Hypothalamus (tissue), 51 donors: Measurements from ENCODE around the gene GPATCH2L.

Source experiments
- DNase-seq, 51 donors: peaks; one replicate each; lab custom pipeline; 2025; lab: John Stamatoyannopoulos, UW

Gene GPATCH2L

DNA sequence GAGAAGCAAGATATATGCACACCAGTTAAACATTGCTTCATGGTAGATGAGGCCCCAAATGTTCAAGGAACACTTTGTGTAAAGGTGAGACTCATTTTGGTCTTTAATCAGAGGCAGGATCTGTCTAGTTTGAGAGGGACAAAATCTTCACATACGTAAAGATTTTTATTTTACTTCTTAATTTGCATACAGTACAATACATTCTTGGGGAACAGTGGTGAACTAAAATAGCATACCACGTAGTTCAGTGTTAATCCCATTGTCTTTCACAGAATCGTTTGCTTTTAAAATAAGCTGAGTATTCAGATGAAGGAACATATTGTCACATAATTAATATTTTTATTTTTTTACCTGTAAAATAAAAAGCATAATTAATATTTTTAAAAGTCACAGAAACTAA lies 43.3 kb downstream of the GPATCH2L start:
- no peak for DNase-seq

DNA sequence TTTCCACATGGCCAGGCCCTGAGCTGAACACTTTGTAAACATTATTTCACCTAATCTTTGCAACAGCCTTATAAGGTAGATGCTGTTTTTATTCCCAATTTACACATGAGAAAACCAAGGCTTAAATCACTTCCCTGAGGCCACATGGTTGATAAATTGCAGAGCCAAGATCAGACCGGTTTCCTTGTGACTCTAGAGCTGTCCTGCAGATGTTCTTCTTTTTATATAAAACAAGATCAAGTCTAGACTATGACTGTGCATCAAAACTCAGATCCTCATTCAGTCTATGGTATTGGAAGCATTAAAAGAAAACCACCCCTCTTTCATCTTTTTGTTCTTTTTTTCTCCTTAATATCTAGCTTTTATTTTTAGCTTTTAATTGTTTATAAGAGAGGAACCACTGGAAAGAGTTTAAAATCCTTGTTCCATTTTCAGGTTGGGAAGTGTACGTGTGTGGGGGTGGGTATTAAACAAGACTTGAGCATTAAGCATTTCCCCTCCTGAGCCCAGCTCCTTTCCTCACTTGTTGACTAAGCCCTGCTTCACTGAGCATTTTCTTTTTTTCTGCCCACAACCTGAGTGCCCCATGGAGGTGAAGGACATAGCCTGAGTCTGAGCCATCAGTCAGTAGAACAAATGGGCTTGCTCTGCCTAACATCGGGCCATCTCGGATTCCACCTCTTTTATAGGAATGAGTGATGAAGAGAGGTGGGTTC lies 45.4 kb downstream of the GPATCH2L start:
- DNase-seq = no peak

DNA sequence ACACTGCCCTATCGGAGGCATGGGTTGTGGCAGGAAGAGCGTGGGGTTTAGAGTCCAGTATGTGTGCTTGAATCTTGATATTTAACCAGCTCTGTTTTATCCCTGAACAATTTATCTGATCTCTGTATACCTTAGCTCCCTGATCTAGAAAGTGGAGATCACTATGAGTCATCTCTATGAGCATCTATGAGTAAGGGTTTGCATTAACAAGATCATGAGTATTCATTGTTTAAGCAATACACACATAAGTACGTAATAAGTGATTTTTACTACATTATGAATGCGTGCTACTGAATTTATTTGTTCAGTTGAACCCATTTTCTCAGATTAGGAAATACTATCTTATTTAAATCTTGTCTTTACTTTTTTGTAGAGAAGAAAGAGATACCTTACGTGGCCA lies 49.4 kb downstream of the GPATCH2L start:
- DNase-seq = no peak

DNA sequence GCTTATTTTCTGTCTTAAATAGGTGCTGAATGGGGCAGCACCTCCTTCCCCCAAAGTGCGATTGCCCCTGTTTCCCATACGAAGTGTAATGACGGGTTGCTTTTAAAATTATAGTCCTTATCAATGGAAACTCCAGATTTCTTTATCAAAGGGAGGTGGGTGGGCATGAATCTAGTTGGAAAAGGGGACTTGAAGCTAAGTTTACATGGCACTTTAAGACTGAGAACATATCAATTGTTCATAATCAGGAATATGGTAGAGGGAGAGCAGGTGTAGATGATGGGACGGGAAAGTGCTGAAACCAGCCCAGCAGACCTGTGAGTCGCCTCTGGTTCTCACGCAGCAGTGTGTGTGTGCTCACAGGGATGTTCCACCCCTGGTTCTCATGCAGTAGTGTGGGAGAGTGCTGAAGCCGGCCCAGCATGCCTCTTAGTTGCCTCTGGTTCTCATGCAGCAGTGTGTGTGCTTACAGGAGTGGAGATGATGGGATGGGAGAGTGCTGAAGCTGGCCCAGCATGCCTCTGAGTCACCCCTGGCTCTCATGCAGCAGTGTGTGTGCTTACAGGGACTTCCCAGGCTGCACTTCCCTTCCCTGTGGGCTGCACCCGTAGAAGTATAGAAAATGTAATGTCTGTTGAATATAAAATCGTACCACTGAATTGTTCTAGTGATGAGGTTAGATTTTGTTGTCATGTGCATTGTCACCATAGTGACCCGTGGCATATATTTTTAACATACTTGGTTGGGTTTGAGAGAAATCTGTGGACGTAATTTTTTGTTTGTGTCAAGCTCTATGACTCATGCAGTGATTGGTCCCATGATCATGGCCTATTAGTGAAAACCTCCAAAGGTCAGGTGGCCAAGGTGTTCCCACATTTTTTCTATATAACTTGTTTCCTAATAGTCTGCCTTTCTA lies 51.6 kb downstream of the GPATCH2L start:
- DNase-seq = peak in 5 of 51 donors; percentile 4 to 17 (median 11)

DNA sequence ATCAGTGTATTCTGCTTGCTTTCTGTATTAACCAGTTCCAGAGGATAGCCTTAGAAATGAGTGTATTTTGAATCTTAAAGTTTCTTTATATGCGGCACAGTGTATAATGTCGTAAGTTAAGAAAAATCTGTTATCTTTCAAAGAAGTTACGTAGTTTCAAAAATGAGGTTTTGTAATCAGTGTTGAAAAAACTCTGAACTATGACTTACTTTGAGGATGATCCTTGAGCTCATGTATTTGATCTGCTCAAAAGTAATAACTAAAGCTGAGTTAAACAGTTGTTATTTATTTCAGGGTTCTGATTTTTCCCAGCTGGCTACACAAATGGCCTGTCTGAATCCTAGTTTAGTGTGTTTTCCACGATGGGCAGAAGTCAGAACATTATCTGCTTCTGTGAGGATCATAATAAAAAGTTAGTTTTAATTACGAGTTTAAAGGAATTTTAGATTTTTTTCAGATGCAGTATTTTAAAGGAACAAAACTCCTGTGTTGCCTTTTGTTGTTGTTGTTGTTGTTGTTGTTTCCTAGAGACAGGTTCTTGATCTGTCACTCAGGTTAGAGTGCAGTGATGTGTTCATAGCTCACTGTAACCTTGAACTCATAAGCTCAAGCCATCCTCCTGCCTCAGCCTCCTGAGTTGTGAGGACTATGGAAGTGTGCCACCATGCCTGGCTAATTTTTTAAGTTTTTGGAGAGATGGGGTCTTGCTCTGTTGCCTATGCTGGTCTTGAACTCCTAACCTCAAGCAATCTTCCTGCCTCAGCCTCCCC lies 52.9 kb downstream of the GPATCH2L start:
- no peak for DNase-seq

DNA sequence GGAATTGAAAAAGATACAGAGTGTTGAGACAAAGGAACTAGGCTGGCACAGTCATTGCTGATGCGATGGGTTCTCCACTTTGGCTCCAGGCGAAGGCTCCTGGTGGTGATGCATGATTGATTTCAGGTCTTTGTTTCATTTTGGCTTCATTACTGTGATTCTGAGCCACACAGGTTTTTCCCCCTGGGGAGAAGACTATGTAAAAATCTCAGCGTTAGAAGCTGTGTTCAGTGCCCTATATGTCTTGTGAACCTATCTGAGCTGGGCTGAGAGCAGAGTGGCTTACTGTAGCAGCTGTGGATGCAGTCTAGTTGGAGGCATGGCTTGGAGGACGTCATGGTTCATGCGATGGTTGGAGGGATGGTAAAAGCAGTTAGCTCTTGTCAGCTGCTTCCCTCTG lies 54.0 kb downstream of the GPATCH2L start:
- DNase-seq = no peak

DNA sequence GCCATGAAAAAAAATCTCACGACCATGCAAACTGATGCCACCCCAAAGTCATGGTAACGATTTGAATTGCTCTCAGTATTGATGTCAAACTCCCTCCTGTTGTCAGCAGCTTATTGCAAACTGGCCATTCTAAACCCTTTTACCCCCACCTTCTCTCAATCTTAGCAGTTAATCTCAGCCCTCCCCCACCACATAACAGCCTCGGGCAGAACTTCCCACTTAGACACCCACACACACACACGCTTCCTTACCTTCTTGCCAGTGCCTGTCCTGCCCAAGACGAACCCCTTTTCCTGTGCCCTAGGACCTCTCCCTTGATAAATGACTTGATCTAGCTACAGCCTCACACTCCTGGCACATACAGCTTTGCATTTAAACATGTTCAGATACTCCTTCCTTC lies 56.6 kb downstream of the GPATCH2L start:
- no peak for DNase-seq

DNA sequence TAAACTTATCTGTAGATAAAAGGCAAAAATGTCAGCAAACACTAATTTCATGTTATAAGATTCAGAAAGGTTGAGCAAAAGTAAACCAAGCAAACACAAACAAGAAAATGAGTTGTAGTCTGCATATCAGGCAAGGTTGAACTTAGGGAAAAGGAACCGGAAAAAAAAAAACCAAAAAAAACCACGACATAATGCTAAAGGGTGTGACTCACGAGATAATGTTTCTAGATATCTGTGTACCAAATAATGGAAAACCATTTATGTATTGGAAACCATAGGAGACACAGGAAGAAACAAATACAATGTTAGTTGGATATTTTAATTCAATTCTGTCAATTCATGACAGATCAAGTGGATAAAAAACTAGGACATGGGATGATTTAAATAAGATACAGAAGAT lies 60.5 kb downstream of the GPATCH2L start:
- no peak for DNase-seq

DNA sequence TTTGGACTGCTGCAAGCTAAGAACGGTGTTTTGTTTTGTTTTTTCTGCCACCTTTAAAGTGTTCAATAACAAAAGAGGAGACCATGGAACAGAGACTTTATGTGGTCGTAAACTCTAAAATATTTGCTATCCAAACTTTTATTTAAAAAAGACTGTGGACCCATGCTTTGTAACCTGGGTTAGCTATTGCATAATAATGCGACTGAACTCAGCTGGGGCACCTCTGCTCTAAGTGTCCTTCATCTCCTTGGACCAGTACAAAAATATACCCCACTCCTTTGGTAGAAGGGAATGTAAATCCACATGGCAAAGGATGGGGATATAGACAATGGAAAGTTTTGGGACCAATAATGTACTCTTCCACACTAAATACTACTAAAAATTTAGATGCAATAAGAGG lies 65.5 kb downstream of the GPATCH2L start:
- no peak for DNase-seq

DNA sequence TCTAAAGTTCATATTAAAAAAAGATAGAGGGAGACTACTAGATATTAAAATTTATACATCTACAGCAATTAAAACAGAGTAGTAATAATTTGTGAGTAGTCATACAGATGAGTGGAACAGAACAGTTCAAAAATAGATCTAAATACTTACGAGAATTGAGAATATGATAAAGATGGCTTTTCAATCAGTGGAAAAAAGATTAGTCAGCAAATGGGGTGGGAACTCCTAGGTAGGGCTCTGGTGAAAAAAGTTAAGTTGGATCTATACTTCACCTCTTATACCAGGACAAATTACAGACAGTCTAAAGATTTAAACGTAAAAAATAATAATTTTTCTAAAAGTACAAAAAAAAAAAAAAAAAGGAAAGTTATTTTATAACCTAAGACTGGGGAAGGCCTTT lies 66.9 kb downstream of the GPATCH2L start:
- no peak for DNase-seq

DNA sequence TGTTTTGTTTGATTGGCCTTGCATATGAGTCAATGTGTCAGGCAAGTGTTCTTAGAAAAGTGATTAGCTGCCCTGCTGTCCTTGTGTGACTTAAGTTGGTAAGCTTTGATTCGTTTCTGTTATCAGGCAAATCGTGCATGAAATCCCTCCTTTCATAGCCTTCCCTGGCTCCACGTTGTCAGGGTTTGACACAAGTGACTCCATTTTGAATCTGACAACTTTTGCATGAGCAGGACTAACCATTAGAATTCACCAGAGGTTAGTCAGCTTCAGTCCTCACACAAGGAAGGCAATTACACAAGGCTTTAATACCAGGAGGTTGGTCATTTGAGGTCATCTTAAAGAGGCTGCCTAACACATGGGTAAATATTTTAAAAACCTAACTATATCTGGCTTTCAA lies 68.2 kb downstream of the GPATCH2L start:
- no peak for DNase-seq

DNA sequence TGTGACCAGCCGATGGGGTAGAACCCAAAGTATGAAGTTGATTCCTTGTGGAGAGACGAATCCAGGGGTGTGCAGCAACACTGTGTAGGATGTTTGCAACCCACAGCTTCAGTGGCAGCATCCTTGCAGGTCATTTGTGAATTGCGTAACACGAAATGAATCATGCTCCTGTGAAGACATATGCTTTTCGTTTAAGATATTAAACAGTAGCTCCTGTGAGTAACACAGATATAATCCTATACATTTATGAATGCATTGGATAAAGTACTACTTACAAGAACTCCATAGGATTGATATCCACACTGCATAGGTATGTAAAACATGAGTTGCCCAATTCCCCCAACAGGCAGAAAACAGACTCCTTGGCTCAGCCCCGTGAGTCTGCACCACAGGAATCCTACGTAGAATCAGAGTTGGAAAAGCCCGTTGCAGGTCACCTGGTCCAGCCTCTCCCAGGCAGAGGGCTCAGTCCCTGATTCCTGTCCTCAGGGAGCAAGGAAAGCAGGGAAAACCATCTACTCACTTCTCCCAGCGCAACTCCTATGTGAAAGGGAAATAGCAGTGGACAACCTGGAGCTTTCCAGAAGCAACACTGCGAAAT lies 75.8 kb downstream of the GPATCH2L start:
- DNase-seq = no peak

DNA sequence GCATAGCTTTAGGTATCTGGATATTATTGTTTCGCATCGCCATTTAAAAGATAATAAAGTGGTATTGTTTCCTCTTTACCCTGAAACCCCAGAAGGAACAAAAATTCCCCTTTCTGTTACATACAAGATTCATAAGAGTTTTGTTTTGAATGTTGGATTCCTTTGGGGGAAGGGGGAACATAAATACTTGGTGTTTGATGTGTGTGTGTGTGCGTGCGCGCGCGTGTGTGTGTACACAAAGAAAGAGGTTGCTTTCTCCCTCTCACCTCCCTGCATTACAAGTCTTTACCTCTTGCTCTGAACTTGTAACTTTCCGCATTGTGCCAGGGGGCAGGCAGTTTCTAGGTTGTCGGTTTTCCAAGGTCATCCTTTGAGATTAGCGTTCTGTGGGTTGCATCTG lies 76.4 kb downstream of the GPATCH2L start:
- DNase-seq = no peak

DNA sequence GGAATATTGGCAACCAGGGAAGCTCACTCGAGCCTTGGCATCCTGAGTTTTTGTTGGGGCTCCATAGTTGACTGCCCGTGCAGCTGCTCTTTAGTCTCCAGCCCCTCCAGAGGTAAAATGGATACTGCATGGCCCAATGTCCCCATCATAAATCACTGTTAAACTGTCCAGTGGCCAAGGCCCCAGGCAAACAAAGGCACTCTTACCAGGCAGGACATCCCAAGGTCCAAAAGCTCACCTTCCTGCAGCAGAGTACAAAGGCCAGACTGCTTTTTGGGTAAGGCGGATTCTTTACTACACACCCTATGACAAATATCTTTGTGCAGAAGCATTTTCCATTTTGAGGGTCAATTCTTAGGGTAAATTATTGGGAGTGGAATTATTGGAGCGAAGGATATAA lies 81.1 kb downstream of the GPATCH2L start:
- no peak for DNase-seq

DNA sequence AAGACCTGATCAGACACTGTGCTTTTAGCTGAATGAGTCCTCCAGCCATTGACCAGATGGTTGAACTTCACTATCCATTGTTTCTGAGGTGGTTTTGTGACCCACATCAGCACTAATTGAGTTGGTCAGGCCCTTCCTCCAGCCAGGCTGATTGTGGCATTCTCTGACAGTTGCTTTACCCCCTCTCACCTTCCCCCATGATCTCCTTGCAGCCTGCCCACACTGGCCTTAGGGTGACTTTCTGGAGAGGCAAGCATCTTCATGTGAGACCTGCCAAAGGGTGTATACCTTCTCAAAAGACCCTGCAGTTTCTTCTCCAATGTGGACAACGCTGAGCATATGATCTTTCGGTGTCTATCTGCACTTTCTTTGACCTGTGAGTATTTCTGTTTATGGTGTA lies 83.9 kb downstream of the GPATCH2L start:
- DNase-seq = no peak

DNA sequence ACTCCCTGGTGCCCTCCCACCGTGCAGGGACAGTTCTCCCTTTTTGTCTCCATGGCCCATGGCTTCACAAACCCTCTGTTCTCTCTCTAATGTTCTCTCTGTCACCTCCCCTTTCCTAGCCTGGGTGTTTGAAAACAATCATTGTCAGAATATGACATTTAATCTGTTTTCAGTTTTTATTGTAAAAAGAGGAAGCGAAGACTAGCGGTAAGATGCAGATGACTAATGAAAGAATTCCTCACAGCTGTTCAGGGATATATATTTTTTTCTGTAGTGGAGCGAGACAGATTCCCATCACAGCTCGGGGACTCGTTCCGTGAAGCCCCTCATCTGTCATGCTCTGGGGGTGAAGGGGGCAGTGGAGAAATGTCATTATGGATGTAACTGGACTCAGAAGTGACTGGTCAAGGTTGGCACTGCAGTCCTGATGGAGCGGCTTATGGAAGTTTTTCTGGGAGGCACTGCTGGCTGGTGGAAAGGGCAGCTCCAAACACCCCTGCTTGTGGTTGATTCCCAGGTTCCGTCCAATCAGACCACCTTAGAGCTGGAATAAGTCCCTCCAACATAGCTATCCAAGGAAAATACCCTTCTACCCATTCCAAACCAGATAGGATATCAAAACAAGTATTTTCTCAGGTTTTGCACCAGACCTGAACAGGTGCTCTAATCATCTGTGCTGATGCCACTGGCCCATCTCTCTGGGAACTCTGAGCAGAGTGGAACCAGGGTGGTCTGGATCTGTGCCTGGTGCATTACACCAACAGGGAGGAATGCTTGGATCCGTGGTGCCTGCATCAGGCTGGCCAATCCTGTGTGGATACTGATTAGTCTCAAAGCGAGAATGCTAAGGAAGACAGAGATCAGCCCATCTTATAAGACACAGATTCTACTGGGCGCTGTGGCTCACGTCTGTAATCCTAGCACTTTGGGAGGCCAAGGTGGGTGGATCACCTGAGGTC lies 84.7 kb downstream of the GPATCH2L start:
- no peak for DNase-seq

DNA sequence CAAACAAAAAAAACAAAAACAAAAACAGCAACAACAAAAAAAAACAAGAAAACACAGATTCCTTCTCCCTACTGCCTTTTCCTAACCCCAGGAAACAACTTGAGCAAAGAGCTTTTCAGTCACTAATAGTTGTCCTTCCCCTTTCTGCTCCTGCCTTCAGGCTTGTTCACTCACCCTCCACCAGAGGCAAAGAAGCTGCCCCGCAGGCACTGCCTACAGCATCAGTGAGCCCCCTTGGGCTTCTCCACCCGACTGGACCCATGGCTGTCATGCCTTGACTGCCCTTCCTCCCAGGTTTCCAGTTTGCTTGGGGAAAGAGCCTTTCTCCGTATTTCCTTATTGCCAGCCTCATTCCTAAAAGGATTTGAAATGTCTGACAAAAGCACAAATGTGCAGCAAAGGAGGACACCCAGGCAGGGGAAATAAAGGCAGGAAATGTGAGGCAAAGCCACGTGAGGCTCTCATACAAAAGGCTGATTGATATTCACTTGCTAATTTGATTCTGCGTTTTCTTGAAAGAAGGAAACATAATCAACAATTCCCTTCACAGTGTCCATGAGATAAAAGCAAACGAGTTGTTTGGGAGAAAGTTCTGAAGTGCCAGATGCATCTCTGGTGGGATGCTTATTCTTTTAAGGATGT lies 85.7 kb downstream of the GPATCH2L start:
- DNase-seq = no peak

DNA sequence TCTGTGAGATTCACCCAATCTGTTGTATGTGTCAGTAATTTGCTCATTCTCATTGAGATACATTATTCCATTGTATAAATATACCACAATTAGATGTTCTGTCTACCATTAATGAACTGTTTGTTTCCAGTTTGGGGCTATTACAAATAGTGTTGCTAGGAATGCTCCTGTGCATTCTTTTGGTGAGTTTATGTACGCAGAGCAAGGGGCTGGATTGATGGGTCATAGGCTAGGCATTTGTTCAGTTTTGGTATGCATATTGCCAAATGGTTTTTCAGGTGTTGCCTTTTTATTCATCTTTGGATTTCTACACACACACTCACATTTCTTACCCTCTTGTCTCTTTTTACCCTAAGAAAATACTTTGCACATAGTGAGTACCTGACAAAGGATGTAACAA lies 93.4 kb downstream of the GPATCH2L start:
- no peak for DNase-seq

DNA sequence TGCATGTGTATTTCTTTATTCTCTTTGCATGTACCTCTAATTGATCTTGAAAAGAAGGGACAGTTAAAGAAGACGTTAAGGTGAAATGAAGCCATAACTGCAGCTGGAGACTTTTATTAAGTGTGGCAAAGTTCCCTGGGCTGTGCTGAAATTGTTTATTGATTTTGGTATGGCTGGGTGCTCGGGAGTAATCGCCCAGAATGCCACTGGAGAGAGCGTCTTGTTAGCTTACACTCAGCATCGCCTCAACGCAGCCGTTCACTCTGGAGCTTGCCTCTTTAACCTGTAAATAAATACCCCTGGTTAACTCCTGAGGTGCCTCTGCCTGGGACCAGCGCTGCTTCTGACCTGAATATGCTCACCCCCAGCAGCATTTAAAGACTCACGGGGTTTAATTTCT lies 98.6 kb downstream of the GPATCH2L start:
- no peak for DNase-seq
